GM18909 (cell line): ENCODE measurements around the gene ALPP.
"Not testable (repeated sequence)": the region's sequence is repeated elsewhere in the genome, so short reads cannot be mapped to it uniquely, and the experiment has no call there.

Experiments
- ATAC-seq: cut with Tn5 transposase; IDR thresholded peaks from one replicate; pipeline ENCODE4 v1.9.1; 2021; ENCODE audit warnings: mild to moderate bottlenecking; ENCODE audit not compliant: unreplicated experiment, poor library complexity

ALPP gene

DNA sequence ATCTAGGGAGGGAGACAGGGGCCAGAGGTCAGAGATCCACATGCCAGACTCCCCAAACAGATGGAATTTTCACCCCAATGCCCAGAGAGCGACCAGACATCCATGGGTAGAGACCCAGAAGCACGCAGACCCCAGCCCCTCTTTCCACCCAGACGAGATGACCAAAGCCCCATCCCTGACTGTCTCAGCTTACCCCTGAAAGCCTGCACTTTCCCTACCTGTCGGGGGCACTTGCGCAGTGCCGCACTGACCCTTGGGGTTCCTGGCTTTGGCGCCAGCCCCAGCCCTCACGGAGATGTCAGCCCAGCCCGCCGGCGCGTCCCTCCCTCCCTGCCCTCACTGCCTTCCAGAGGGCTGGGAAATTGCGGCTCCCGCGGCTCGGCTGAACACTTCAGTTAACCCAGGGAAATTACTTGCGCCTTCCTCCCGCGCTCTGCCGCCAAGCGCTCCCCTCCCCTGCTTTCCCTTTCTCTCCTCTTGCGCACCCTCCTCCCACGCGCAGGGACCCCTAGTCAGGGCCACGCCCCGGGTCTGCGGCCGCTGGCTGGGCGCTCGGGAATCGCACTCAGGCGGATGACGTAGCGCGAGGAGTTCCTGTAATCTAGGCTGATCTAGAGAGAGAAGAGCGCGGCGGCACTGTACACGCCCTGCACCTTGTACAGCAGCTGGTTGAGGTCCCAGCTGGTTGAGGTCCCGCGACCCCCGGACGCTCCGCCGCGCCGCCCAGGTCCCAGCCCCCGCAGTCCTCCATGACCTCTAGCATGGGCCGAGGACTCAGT lies 40.1 kb downstream of the ALPP start:
- ATAC-seq, result no peak

DNA sequence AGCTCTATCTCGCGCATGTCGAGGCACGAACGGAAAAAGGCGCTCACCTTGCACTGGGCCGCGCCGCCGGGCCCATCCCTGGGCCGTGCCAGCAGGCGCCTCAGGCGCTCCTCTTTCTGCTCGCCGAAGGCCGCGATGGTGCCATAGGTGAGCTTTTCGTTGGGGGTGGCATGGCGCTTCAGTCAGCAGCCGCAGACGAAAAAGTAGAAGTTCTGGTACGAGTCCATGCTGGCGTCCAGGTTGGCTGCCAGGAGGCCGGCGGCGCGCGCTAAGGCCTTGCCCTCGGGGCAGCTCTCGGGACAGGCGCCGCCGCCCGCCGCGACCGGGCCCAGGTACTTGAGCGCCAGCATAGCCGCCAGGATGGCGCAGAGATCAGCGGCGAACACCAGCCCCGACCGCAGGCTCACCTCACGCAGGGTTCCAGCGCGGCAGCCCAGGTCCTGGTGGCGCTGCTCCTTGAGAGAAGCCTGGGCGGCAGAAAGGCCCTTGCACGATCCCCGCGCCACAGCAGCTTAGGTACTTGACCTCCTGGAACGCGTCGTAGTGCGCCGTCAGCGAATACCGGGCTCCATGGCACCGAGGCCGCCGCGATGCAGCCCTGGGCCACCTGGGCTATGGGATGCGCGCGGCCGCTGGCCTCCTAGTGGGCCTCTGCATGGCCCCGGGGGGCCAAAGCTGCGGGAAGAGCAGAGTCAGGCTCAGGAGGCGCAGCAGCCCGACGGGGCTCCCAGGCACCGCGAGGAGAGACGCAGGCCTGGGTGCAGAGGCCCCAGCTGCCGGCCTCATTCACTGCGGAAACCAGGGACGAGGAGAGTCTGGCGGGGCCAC lies 40.9 kb downstream of the ALPP start:
- ATAC-seq, result no peak

DNA sequence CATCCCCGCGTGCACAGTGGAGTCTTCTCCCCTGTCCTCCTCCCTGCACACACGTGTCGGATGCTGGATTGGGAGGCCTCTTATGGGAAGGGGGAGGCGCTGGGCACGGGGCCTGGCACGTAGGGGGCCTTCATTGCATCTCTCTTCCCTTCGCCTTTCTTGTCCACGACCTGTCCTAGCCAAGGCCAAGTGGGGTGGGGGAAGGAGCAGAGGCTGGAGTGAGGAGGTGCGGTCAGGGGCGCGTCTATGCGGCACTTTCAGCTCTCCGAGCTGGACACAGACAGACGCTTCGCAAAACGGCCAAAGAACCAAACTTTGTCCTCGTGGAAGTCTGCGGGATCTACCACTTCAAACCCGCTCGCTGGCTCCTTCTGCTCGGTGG lies 41.5 kb downstream of the ALPP start:
- no peak for ATAC-seq

DNA sequence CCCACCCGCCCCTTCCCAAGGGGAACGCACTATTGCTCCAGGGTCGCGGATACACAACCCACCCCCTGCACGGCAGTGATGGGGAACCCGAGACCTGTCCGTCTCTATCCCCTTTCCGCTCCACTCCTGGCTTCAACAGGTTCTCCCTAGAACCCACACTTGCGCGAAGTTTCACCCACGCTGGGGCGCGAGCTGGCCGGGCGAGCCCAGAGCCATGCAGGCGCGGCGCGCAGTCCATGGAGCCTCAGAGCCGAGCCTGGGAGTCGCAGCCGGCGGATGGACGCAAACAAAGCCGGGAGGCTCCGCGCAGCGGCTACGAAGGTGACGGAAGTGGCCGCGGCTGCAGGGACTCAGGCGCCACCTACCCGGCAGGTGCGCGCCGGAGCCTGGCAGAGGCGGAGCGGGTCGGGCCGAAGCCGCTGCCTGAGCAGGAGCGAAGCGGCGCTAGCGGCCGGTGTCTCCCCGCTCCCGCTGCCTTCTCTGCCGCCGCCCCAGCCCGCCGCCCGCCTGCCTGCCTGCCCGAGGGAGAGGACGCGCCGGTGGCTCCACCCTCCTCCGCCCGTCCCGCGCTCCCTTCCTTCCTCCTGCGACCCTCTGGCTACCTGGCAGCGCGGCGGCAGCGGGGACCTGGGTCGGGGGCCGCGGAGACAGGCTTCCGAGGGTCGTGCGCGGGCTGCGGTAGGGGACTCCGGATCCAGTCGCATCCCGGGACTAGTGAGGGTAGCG lies 42.1 kb downstream of the ALPP start:
- ATAC-seq, result no peak

DNA sequence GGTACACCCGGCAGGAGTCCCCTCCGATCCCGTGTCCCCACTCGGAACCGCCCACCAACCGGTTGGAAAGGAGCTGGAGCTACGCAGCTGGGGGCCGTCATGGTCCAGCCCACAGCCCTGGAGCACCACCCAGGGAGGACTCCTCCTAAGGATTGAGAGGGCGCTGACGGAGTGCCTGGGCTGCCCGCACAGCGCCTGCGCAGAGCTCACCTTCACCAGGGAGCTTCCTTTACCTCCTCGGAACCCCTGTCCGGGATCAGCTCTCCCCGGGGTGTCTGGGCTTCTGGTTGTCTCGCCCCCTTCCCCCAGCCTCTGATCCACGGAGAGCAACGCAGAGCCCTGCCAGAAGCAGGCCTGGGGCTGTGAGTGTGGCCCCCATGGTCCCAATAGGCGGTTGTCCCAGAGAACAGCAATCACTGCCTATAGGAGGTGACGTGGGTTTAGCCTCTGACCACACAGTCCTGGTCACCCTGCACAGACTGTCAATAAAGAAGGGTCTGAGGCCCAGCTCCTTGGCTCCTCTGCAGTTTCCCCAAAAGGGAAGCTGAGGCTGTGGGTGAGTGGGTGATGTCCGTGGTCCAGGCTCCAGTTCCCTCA lies 42.7 kb downstream of the ALPP start:
- ATAC-seq, result no peak

DNA sequence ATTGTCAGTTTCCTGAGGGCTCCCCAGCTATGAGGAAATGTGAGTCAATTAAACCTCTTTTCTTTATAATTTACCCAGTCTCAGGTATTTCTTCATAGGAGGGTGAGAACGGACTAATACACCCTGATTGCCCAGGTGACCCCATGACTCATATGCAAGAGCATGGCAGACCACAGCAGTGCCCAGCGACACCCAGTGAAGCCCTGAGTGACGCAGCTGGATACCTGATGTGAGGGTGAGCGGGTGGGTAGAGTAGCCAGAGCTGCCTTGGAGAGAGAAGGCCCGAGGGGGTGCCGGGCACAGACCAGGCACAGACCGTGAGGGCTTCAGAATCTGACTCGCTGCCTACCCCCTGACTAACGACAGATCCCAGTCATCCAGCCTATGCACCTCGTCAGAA lies 43.5 kb downstream of the ALPP start:
- no peak for ATAC-seq

DNA sequence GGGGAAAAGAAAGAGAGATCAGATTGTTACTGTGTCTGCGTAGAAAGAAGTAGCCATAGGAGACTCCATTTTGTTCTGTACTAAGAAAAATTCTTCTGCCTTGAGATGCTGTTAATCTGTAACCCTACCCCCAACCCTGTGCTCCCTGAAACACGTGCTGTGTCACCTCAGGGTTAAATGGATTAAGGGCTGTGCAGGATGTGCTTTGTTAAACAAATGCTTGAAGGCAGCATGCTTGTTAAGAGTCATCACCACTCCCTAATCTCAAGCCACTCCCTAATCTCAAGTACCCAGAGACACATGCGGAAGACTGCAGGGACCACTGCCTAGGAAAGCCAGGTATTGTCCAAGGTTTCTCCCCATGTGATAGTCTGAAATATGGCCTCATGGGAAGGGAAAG lies 44.4 kb downstream of the ALPP start:
- not testable (repeated sequence) for ATAC-seq

DNA sequence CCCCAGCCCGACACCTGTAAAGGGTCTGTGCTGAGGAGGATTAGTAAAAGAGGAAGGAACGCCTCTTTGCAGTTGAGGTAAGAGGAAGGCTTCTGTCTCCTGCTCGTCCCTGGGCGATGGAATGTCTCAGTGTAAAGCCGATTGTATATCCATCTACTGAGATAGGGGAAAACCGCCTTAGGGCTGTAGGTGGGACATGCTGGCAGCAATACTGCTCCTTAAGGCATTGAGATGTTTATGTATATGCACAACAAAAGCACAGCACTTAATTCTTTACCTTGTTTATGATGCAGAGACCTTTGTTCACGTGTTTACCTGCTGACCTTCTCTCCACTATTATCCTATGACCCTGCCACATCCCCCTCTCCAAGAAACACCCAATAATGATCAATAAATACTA lies 44.9 kb downstream of the ALPP start:
- not testable (repeated sequence) for ATAC-seq

DNA sequence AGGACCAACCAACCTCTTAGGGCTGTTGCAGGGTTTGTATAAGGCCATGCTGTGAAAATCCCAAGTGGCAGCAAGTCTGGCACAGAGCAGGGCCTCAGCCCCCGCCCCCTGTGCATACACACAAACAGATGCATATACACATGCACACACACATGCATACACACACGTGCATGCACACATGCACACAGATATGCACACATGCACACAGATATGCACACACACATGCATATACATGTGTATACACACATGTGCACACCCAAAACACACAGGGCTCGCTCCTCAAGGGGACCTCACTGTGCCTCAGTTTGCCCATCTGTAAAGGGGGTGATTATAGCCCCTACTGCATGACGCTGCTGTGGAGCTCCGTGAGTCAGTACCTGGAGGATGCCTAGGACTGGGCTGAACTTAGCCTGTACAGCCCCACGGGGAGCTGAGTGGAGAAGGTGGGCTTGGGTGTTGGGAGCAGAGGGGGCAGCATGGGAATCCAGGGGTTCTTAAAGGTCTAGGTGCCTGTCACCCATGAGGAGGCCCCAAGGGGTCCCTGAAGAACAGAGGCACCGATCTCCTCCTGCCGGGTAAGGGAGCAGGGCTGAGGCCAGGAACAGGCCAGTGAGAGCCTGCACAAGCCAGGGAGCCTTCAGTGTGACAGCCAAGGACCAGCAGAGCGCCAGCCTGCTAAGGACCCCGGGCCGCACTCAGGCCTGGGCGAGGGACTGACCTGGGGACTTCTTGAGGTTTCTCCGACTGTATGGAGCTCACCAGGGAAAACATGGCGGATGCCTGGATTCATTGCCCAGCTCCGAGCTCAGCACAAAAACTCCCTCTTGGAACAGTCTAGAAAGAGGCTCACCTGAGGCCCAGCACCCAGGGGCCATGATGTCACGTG lies 53.4 kb downstream of the ALPP start:
- ATAC-seq, result no peak
